Large intestine (tissue), 3 donors: Measurements from ENCODE around the gene SVOP. TPM values are rescaled to one million over a fixed set of nuclear protein-coding genes. Genes with fewer than 3 reads are reported as not detected.

Source experiments
- DNase-seq, 2 donors: peaks; one replicate each; pipeline versions ENCODE4 v3.0.0 to v3.0.0-alpha.2; 2013
- H3K27ac ChIP-seq: one replicate; pipeline ENCODE4 v1.5.1; 2013; ENCODE audit warnings: low read length
- H3K27me3 ChIP-seq: 2 replicates; pipeline ENCODE4 v1.6.1; 2013; ENCODE audit warnings: low read length; ENCODE audit not compliant: control insufficient read depth, insufficient read depth
- H3K36me3 ChIP-seq: 2 replicates; pipeline ENCODE4 v1.6.1; 2013; ENCODE audit warnings: low read length; ENCODE audit not compliant: control insufficient read depth, insufficient read depth
- H3K4me1 ChIP-seq: one replicate; pipeline ENCODE4 v1.6.1; 2013; ENCODE audit warnings: low read length; ENCODE audit not compliant: control insufficient read depth, insufficient read depth
- H3K4me3 ChIP-seq: one replicate; pipeline ENCODE4 v1.5.1; 2013; ENCODE audit warnings: low read length
- H3K9me3 ChIP-seq: one replicate; pipeline ENCODE4 v1.6.1; 2013; ENCODE audit warnings: mild to moderate bottlenecking, low read depth, low read length, moderate library complexity; ENCODE audit not compliant: control insufficient read depth
- WGBS: methylation state at CpG from one replicate; pipeline ENCODE4 v1.1.5; 2013; ENCODE audit warnings: low lambda C conversion rate; ENCODE audit not compliant: insufficient coverage; 5-methylcytosine and 5-hydroxymethylcytosine counted together
- polyA plus RNA-seq: library from polyadenylated mRNA; unstranded; fragments of 120-200 nt; gene quantifications from one replicate; pipeline ENCODE4 v1.2.1, GENCODE V29; 2013

Gene SVOP
- polyA plus RNA-seq, 1 donor = 2.1 TPM

- no peaks in the 10 kb centered on the region for H3K27me3 ChIP-seq
- H3K4me1 ChIP-seq = no peaks in the 10 kb centered on the region
- no peaks in the 10 kb centered on the region for H3K9me3 ChIP-seq
- no peaks in the 10 kb centered on the region for H3K36me3 ChIP-seq
- H3K4me3 ChIP-seq = no peak overlapping the region
- H3K27ac ChIP-seq = no peak overlapping the region
- DNase-seq = no peak
- no CpG with 5 or more reads among the region's 11 CpGs for WGBS
Measured at GRCh38 chr12:108959748-108960655, 60.9 kb downstream of the SVOP start.

- WGBS = no CpG with 5 or more reads among the region's 6 CpGs
- Histone ChIP-seq H3K27ac (no peak overlapping the region), H3K4me3 (no peak overlapping the region), H3K9me3 (no peaks in the 10 kb centered on the region), H3K4me1 (no peaks in the 10 kb centered on the region), H3K36me3 (no peaks in the 10 kb centered on the region), H3K27me3 (no peaks in the 10 kb centered on the region)
- no peak for DNase-seq
Measured at GRCh38 chr12:108955225-108955835, 65.5 kb downstream of the SVOP start.

DNA sequence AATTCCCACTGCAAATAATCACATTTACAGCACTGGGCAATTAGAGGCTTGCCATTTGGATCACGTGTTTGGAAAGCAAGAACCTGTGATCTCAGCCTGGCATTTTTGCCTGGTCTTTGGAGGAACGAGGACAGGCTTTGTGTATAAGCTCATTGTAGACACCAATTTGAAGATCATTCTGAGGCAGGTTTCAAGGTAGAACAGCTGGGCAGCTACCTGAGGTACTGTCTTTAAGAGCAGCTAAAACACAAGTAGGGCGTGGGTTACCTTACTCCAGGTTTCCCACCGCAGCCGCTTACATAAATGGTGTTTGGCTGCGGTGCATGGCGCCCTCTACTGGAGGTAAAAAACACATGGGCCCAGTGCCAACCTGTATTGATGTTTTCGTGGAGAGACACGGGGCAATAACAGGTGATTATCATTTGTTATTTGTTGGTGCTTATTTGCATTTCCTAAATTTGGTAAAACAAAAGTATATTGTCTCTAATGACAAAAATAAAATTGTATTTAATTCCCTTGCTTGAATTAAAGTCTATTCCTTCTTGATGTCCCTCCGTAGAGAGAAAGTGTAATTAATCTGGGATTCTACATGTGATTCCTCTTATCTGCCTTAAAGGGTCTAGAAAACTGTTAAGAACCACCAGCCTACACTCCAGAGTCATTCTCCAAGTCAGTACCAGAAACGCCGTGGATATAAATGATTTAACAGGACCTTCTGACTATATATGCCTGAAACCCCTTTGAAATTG, 69.7 kb downstream of the SVOP start:
- Histone ChIP-seq H3K9me3 (peaks cover 4% of the 10 kb centered on the region), H3K4me3 (no peak overlapping the region)
- WGBS = 0% methylated on average over 2 of the region's 12 CpGs

DNA sequence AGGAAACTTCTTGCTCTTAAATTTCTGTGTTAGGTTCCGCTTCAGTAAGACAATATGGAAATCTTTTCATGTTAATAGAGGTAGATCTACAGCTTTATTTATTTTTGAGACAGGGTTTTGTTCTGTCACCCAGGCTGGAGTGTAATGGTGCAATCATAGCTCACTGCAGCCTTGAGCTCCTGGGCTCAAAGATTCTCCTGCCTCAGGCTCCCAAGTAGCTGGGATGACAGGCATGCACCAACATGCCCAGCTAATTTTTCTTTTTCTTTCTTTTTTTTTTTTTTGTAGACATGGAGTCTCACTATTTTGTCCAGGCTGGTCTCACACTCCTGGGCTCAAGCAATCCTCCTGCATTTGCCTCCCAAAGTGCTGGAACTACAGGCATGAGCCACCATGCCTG, 70.9 kb downstream of the SVOP start:
- WGBS = no CpG with 5 or more reads among the region's 1 CpG
- H3K4me3 ChIP-seq = no peak overlapping the region
- no peaks in the 10 kb centered on the region for H3K36me3 ChIP-seq
- no peak overlapping the region for H3K27ac ChIP-seq
- peaks cover 4% of the 10 kb centered on the region for H3K9me3 ChIP-seq
- no peaks in the 10 kb centered on the region for H3K4me1 ChIP-seq
- DNase-seq = no peak
- no peaks in the 10 kb centered on the region for H3K27me3 ChIP-seq

More for the DNA sequence above, 69.7 kb downstream of the SVOP start:
- Histone ChIP-seq H3K36me3 (no peaks in the 10 kb centered on the region), H3K27me3 (no peaks in the 10 kb centered on the region), H3K4me1 (no peaks in the 10 kb centered on the region), H3K27ac (no peak overlapping the region)
- peak; percentile 54 to 65 for DNase-seq

GRCh38 chr12:108948367-108948766, 72.5 kb downstream of the SVOP start:
- Histone ChIP-seq H3K36me3 (no peaks in the 10 kb centered on the region), H3K9me3 (peaks cover 4% of the 10 kb centered on the region), H3K4me1 (no peaks in the 10 kb centered on the region), H3K27me3 (no peaks in the 10 kb centered on the region), H3K4me3 (no peak overlapping the region), H3K27ac (no peak overlapping the region)
- DNase-seq = no peak

- Histone ChIP-seq H3K4me1 (no peaks in the 10 kb centered on the region), H3K27ac (no peak overlapping the region), H3K9me3 (peaks cover 4% of the 10 kb centered on the region), H3K27me3 (no peaks in the 10 kb centered on the region), H3K36me3 (no peaks in the 10 kb centered on the region), H3K4me3 (no peak overlapping the region)
- DNase-seq = no peak
- WGBS = 73% methylated on average over 1 of the region's 1 CpG
Measured at GRCh38 chr12:108947097-108947496, 73.8 kb downstream of the SVOP start.

- no CpG with 5 or more reads among the region's 1 CpG for WGBS
- no peak overlapping the region for H3K4me3 ChIP-seq
- DNase-seq = no peak
- H3K9me3 ChIP-seq = no peaks in the 10 kb centered on the region
- H3K36me3 ChIP-seq = no peaks in the 10 kb centered on the region
- no peaks in the 10 kb centered on the region for H3K4me1 ChIP-seq
- no peak overlapping the region for H3K27ac ChIP-seq
- H3K27me3 ChIP-seq = peaks cover 7% of the 10 kb centered on the region
Measured at GRCh38 chr12:108940138-108940537, 80.7 kb downstream of the SVOP start.

- Histone ChIP-seq H3K4me1 (no peaks in the 10 kb centered on the region), H3K27ac (no peak overlapping the region), H3K36me3 (no peaks in the 10 kb centered on the region), H3K4me3 (no peak overlapping the region), H3K9me3 (no peaks in the 10 kb centered on the region), H3K27me3 (peaks cover 7% of the 10 kb centered on the region)
- WGBS = no CpG with 5 or more reads among the region's 1 CpG
- DNase-seq = no peak
Measured at GRCh38 chr12:108939594-108939993, 81.3 kb downstream of the SVOP start.

DNA sequence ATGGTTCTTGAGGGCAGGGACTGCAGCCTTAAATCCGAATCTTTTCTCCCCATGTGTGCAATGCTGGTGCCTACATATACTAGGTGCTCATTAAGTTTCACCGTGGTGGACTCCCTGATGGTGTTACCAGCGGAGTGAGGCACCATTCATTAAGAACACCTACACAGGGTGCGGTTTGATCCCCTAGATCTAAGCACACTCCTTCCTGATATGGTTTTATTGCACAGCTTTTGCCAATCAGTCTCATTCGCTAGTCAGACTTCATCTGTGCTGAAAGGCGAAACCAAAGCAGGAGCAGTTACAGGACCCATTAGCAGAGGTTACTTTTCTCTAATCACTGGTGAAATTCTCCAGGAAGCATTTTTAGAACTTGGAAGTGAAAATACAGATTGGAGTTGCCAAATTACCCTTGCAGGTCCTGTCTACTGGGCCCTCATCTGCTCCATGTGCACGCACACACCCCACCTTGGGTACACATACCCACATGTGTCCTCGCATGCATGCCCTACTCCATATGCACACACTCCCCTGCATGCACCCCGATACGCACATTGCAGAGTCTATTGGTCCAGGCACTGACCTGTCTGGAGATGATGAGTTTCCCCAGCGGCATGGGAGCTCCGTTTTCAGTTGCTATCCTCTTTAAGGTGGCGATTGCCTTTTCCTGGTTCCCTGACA, 82.5 kb downstream of the SVOP start:
- Histone ChIP-seq H3K36me3 (no peaks in the 10 kb centered on the region), H3K27ac (no peak overlapping the region), H3K9me3 (no peaks in the 10 kb centered on the region), H3K4me1 (no peaks in the 10 kb centered on the region), H3K4me3 (no peak overlapping the region), H3K27me3 (peaks cover 7% of the 10 kb centered on the region)
- WGBS = no CpG with 5 or more reads among the region's 13 CpGs
- DNase-seq = no peak

DNA sequence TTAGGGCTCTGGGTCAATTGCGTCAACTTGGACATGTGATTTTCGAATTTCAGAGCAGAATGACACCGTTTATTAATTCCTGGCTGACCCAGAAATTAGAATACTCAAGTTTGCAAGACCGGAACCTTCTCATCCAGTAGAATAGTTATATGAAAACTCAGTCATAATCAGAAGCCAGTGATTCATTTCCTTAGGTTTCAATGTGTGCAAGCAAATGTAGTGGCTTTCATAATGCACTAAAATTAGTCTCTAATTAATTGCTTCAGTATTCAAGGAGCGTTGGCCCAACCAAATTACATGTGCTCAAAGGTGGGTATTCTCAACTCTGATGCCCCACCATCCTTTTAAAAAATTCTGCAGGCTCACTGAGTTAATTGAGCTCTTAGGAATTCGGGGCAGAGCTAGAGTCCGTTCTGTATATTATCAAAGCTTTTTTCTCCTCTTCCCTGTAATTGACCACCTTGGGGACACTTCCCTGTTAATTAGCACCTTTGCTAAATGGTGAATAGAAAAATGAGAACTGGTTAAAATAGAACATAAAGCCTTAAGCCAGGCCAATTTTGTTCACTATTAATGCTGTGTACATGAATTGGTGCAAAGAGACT, 85.6 kb downstream of the SVOP start:
- Histone ChIP-seq H3K9me3 (no peaks in the 10 kb centered on the region), H3K4me3 (no peak overlapping the region), H3K27me3 (peaks cover 7% of the 10 kb centered on the region), H3K4me1 (no peaks in the 10 kb centered on the region), H3K27ac (no peak overlapping the region), H3K36me3 (no peaks in the 10 kb centered on the region)
- 82% methylated on average over 5 of the region's 7 CpGs for WGBS
- no peak for DNase-seq
